Spinal cord (tissue), 10 donors: ENCODE data around the gene RPS13. TPM values are rescaled to one million over a fixed set of nuclear protein-coding genes. Genes with fewer than 3 reads are reported as not detected.
"Not testable (repeated sequence)": the region's sequence is repeated elsewhere in the genome, so short reads cannot be mapped to it uniquely, and the experiment has no call there.

Experiments
- DNase-seq, 6 donors: peaks; one replicate each; pipeline versions ENCODE4 v3.0.0 to v3.0.0-alpha.2; 2013 to 2015; ENCODE audit warnings: low spot score in 6 of 6, low read depth in 4 of 6
- H3K27ac ChIP-seq: one replicate; pipeline ENCODE4 v1.5.1; 2013; ENCODE audit warnings: low read depth, low read length, control low read depth
- H3K27me3 ChIP-seq: one replicate; pipeline ENCODE4 v1.6.1; 2013; ENCODE audit warnings: low read length; ENCODE audit not compliant: control insufficient read depth, insufficient read depth
- H3K36me3 ChIP-seq: one replicate; pipeline ENCODE4 v1.6.1; 2013; ENCODE audit warnings: low read length; ENCODE audit not compliant: control insufficient read depth, insufficient read depth
- H3K4me1 ChIP-seq: one replicate; pipeline ENCODE4 v1.6.1; 2013; ENCODE audit warnings: low read length; ENCODE audit not compliant: control insufficient read depth, insufficient read depth
- H3K4me3 ChIP-seq: one replicate; pipeline ENCODE4 v1.5.1; 2013; ENCODE audit warnings: low read depth, low read length, control low read depth
- H3K9me3 ChIP-seq: one replicate; pipeline ENCODE4 v1.6.1; 2013; ENCODE audit warnings: low read length; ENCODE audit not compliant: control insufficient read depth, insufficient read depth
- WGBS: methylation state at CpG from one replicate; pipeline ENCODE4 v1.1.5; 2013; ENCODE audit warnings: missing lambda C conversion rate; ENCODE audit not compliant: insufficient coverage; 5-methylcytosine and 5-hydroxymethylcytosine counted together
- polyA plus RNA-seq, 2 donors: library from polyadenylated mRNA; unstranded; fragments of 120-200 nt; gene quantifications; one replicate each; pipeline ENCODE4 v1.2.1, GENCODE V29; 2013; ENCODE audit not compliant: insufficient read length in 2 of 2
- small RNA-seq: library from RNA; depleted of rRNA; stranded (forward); fragments of <200 nt; gene quantifications from one replicate; pipeline ENCODE3, GENCODE V24; 2014; ENCODE audit warnings: low replicate concordance
- total RNA-seq, 2 donors: library from RNA; depleted of rRNA in 1 of 2; stranded (reverse); fragments of 120-200 nt in 1 of 2; fragments of >200 nt in 1 of 2; gene quantifications; one replicate each; pipeline versions ENCODE4 v1.2.3 to v1.2.4, GENCODE V29; 2013 to 2014
- donor health status: healthy.

RPS13 gene
- total and polyA plus RNA-seq, 4 donors, result 849 to 1,122 (median 925) TPM

GRCh38 chr11:17051146-17051545, 26.3 kb downstream of the RPS13 start:
- H3K4me3 ChIP-seq, H3K4me1 ChIP-seq, H3K9me3 ChIP-seq, DNase-seq, H3K27me3 ChIP-seq, H3K36me3 ChIP-seq, H3K27ac ChIP-seq: not testable (repeated sequence)
- 96% methylated on average over 11 of the region's 27 CpGs for WGBS

- not testable (repeated sequence) for H3K4me3 ChIP-seq, H3K9me3 ChIP-seq, DNase-seq, H3K36me3 ChIP-seq, H3K4me1 ChIP-seq, H3K27me3 ChIP-seq, H3K27ac ChIP-seq
- whole genome bisulfite sequencing, result 91% methylated on average over 2 of the region's 4 CpGs
These were observed 29.0 kb downstream of the RPS13 start for GRCh38 chr11:17048491-17048890.

- no peak for DNase-seq
- Histone ChIP-seq H3K4me3 (no peak overlapping the region), H3K27me3 (no peaks in the 10 kb centered on the region), H3K4me1 (no peaks in the 10 kb centered on the region), H3K36me3 (no peaks in the 10 kb centered on the region), H3K27ac (no peak overlapping the region), H3K9me3 (no peaks in the 10 kb centered on the region)
- 78% methylated on average over 4 of the region's 5 CpGs for WGBS
These were observed 30.8 kb downstream of the RPS13 start for GRCh38 chr11:17046690-17047089.

- Histone ChIP-seq H3K4me3 (no peak overlapping the region), H3K9me3 (no peaks in the 10 kb centered on the region), H3K27ac (no peak overlapping the region), H3K4me1 (no peaks in the 10 kb centered on the region), H3K27me3 (no peaks in the 10 kb centered on the region), H3K36me3 (no peaks in the 10 kb centered on the region)
- WGBS, result 84% methylated on average over 6 of the region's 6 CpGs
- DNase-seq, result no peak
These were observed 40.5 kb downstream of the RPS13 start for GRCh38 chr11:17036666-17037658.

DNA sequence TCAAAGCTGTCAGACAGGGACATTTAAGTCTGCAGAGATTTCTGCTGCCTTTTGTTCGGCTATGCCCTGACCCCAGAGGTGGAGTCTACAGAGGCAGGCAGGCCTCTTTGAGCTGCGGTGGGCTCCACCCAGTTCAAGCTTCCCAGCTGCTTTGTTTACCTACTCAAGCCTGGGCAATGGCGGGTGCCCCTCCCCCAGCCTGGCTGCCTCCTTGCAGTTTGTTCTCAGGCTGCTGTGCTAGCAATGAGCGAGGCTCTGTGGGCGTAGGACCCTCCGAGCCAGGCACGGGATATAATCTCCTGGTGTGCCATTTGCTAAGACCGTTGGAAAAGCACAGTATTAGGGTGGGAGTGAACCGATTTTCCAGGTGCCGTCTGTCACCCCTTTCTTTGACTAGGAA, 43.4 kb downstream of the RPS13 start:
- DNase-seq, H3K27ac ChIP-seq, H3K9me3 ChIP-seq, H3K36me3 ChIP-seq, H3K27me3 ChIP-seq, H3K4me1 ChIP-seq, H3K4me3 ChIP-seq: not testable (repeated sequence)
- 96% methylated on average over 3 of the region's 10 CpGs for WGBS

GRCh38 chr11:17026487-17027082, 50.9 kb downstream of the RPS13 start:
- no CpG with 5 or more reads among the region's 3 CpGs for WGBS
- Histone ChIP-seq H3K4me3 (no peak overlapping the region), H3K27me3 (no peaks in the 10 kb centered on the region), H3K9me3 (no peaks in the 10 kb centered on the region), H3K36me3 (no peaks in the 10 kb centered on the region), H3K27ac (no peak overlapping the region), H3K4me1 (no peaks in the 10 kb centered on the region)
- no peak for DNase-seq

DNA sequence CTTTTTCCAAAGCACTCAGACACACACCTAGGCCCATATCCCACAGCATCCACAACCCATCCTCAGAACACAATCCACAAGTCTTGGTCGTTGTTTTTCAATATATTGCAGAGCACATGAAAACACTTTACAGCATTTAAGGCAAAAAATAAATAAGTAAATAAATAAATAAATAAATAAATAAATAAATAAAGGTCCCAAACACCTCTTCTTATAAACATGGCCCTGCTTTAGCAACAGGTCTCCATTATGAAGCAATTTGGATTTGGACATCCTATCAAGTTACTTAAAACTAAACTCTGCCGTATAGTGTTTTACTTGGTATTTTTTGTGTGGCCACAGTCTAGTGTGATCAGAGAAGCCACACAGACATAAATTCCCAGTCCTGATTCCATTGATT, 52.5 kb downstream of the RPS13 start:
- DNase-seq, result no peak
- Histone ChIP-seq H3K27me3 (no peaks in the 10 kb centered on the region), H3K9me3 (no peaks in the 10 kb centered on the region), H3K27ac (no peak overlapping the region), H3K4me1 (no peaks in the 10 kb centered on the region), H3K4me3 (no peak overlapping the region), H3K36me3 (no peaks in the 10 kb centered on the region)
- no CpG with 5 or more reads among the region's 2 CpGs for WGBS

Small RNA genes lying within 50 kb of the gene (small RNA-seq; reads per million reads assigned to genes)
- gene RNU6-593P, result not detected
- 25.8 reads per million, percentile 97 among the genes with 10 or more reads in this experiment for gene SNORD14A
- gene SNORD14B, result not detected

Other genes starting within 250 kb of the RPS13 start
- 10 to 100 TPM; 10.1 to 10.9 TPM for gene PLEKHA7, start 63.3 kb downstream of the RPS13 start, total RNA-seq
- gene PLEKHA7, start 63.3 kb downstream of the RPS13 start, polyA plus RNA-seq, result 10 to 100 TPM; 16.0 to 21.8 TPM
- gene PIK3C2A, start 130.3 kb upstream of the RPS13 start, total RNA-seq, result 10 to 100 TPM; 70.6 to 72.1 TPM
- 10 to 100 TPM; 25.1 to 38.7 TPM for gene PIK3C2A, start 130.3 kb upstream of the RPS13 start, polyA plus RNA-seq
- 100 to 1,000 TPM in 1 of 2 donors, 10 to 100 TPM in 1; 100.0 to 159 TPM for gene NUCB2, start 199.1 kb upstream of the RPS13 start, total RNA-seq
- gene NUCB2, start 199.1 kb upstream of the RPS13 start, polyA plus RNA-seq, result 10 to 100 TPM; 72.8 to 77.4 TPM